T47D (cell line): ENCODE measurements around the gene CRADD.

Source experiments
- DNase-seq, 2 experiments: peaks; one replicate each; pipeline versions ENCODE4 v3.0.0 to v3.0.0-alpha.2; 2011 to 2012; ENCODE audit warnings: low read depth in 1 of 2, low spot score in 1 of 2
- JUND ChIP-seq: IDR thresholded peaks from 2 replicates; pipeline ENCODE4 v1.6.1; 2012; ENCODE audit warnings: low read depth
- in situ Hi-C: cut with HindIII; loops from 2 replicates; pipeline ENCODE4 v1.10.0; 2016; ENCODE audit warnings: low sequenced_read_pairs, low pct_unique_long_range_greater_than_20kb

Gene CRADD

GRCh38 chr12:93848523-93849101 is 171.4 kb downstream of the CRADD start:
- DNase-seq, result peak in 1 of 2 experiments; percentile 6
- in situ Hi-C loops, result no loop called here
- TF ChIP-seq JUND, result no peak

- no peak for DNase-seq
- no peak for TF ChIP-seq JUND
- in situ Hi-C loops, result no loop called here
Measured at GRCh38 chr12:93849946-93850345, 172.8 kb downstream of the CRADD start.

- TF ChIP-seq JUND, result no peak
- in situ Hi-C loops, result no loop called here
- DNase-seq, result no peak
Measured at GRCh38 chr12:93850481-93851256, 173.5 kb downstream of the CRADD start.

GRCh38 chr12:93851257-93851671 is 174.1 kb downstream of the CRADD start:
- in situ Hi-C loops, result no loop called here
- TF ChIP-seq JUND, result no peak
- no peak for DNase-seq

GRCh38 chr12:93852173-93852591 is 175.0 kb downstream of the CRADD start:
- no peak for DNase-seq
- in situ Hi-C loops, result no loop called here
- no peak for TF ChIP-seq JUND

GRCh38 chr12:93853698-93854478 is 176.7 kb downstream of the CRADD start:
- no peak for DNase-seq
- no peak for TF ChIP-seq JUND
- in situ Hi-C loops, result no loop called here

GRCh38 chr12:93855261-93855660 is 178.1 kb downstream of the CRADD start:
- in situ Hi-C loops, result no loop called here
- no peak for DNase-seq

GRCh38 chr12:93856611-93857010 is 179.4 kb downstream of the CRADD start:
- TF ChIP-seq JUND, result no peak
- in situ Hi-C loops, result no loop called here
- DNase-seq, result no peak

More at GRCh38 chr12:93855261-93855660, 178.1 kb downstream of the CRADD start:
- no peak for TF ChIP-seq JUND

- DNase-seq, result no peak
- in situ Hi-C loops, result no loop called here
- TF ChIP-seq JUND, result no peak
Measured at GRCh38 chr12:93857279-93857938, 180.2 kb downstream of the CRADD start.

- no peak for TF ChIP-seq JUND
- no peak for DNase-seq
- in situ Hi-C loops, result no loop called here
Measured at GRCh38 chr12:93857991-93858447, 180.8 kb downstream of the CRADD start.

- in situ Hi-C loops, result no loop called here
- no peak for TF ChIP-seq JUND
- DNase-seq, result peak in 1 of 2 experiments; percentile 16
Measured at GRCh38 chr12:93860668-93861373, 183.6 kb downstream of the CRADD start.

- DNase-seq, result no peak
- in situ Hi-C loops, result no loop called here
- TF ChIP-seq JUND, result no peak
Measured at GRCh38 chr12:93862424-93862823, 185.2 kb downstream of the CRADD start.
